ELF-1 (cell line): ENCODE data around the gene GXYLT2.

ENCODE experiments used
- DNase-seq: peaks from one replicate; pipeline ENCODE4 v3.0.0-alpha.2; 2016; ENCODE audit warnings: low read depth, low spot score

Gene GXYLT2

DNA sequence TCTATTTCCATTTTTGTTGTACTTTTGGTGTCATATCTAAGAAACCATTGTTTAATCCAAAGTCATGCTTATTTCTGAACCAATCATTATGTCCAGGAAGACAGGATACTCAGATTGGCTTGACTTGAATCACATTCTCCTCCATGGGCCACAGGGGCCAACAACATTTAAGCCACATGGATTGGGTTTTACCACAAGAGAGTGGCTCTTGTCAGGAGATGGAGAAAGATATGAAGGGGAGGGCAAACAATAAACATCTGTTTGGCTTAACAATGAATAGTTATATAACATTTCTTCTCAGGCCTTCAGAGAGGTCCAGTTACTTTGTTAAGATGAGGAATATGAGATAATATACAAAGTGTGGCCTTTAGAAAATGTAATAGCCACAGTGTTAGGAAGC is 44.6 kb downstream of the GXYLT2 start:
- no peak for DNase-seq

DNA sequence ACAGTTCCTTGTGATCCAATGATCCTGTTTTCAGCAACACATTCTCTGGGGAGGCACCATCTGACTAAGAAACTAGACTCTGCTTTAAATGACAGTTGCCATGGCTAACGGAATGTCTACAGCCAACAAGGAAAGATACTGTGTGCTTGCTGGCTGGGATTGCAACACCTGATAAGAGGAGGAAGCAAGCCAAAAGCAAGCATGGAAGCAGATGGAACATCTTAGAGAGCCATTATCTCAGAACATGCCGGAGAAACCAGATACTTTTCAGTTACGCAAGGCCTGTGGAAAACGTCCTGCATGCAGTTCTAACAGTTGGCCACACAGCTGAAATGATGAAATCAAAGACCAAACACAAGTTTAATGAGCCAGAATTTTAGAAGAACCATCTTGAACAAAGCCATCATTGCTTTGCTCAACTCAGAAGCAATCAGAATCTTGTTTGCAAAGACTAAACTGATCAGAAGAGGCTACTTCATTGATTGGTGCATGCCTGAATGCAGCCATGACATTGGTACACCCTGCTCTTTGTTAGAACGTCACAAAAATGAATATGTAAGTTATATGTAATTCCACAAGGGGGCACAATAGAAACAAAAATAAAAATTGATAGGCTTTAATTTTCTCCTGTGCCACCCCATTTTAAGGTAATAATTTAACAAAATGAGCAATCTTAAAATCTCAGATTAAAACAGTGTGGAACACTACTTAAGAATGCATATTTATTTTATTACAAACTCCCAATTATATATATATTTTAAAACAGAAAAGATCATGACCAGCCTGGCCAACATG is 50.8 kb downstream of the GXYLT2 start:
- DNase-seq = peak; percentile 76

DNA sequence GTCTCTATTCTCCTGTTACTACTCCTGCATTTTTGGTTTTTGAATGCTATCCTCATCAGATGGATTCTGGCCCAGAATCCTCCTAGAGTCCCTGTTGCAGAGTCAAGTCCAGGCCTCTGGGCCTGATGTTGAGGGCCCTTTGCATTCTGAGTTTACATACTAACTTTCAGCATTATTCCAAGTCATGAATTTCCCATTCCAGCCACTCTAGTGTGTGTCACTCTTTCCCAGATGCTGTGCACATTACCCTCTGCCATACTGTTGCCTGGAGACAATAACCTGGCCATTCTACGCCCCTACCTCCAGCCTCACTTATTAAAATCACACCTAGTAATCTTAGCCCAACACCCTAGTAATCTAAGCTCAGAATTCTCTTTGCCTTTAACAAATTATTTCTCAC is 53.4 kb downstream of the GXYLT2 start:
- DNase-seq = no peak

DNA sequence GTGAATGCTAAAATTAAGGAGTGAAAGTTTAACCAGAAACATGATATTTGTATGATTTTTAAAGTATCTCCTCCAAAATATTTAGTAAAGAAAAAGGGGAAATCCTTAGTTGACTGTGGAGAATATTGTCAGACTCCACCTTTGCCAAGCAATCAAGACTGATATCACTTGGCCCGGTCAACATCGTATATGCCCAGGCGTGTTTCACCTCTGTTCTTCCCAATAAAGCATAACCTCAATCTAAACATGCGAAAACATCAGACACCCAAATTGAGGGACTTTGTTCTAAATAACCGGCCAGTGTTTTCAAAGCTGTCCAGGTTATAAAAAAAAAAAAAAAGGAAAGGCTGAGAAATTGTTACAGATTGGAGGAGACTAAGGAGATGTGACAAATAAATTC is 54.6 kb downstream of the GXYLT2 start:
- DNase-seq = no peak

DNA sequence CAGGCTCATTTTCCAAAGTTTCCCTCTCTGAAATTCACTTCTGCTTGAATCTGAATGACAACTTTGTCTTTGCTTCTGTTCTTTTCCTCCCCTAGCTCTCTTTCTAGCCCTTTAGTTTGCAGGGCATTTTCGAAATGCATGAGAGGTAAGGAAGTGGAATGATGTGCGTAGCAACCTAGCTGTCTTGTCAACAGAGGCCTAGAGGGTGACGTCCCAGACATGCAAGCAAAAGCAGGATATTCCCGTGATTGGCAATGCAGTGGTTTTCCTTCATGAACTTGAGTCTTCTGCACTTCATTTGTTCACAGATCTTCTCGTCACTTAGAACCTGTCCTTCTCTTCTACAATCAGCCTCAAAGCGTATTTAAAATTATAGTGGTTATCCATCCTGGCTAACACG is 56.9 kb downstream of the GXYLT2 start:
- DNase-seq = no peak

DNA sequence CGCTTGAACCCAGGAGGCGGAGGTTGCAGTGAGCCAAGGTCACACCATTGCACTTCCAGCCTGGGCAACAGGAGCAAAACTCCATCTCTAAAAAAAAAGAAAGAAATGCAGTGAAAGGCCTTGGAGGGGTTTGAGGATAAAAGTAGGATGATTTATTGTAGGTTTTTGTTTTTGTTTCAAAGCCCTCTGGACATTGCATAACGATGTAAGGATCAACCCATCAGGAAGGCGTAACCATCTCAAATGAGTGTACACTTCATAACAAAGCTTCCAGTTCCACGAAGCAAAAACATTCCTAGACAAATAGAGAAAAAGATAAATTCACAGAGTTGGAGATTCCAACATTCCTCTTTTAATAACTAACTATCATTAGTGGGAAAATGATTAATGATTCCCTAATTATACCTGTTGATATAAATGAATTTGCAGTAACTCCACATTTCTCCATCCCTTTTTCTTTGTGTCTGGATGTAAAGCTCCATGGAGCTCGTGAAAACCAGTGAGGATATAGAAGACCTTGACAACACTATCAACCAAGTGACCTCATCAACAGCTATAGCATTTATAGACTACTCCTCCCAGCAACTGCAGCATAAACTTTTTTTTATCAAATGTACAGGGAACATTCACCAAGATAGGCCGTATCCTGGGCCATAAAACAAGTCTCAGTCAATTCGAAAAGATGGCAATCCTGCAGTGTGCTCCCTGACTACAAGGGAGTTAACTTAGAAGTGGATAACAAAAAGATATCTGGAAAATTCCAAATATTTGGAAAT is 60.1 kb downstream of the GXYLT2 start:
- no peak for DNase-seq

DNA sequence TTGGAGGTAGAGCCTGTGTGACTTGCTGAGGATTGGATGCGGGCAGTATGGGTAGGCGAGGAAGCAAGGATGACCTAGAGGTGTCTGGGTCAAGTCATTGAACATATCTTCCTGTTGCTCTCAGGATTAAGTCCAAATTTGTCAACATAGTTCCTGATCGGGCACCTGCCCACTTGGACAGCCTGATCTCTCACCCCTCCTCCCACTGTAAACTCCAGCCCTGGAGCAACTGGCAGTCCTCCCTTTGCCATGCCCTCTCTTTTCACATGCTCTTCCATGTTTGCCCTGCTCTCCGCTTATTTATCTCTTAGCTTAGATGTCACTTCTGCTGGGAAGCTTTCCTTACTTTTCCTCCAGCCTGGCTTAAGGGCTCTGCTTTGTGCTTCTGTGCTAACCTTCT is 61.2 kb downstream of the GXYLT2 start:
- DNase-seq = no peak

DNA sequence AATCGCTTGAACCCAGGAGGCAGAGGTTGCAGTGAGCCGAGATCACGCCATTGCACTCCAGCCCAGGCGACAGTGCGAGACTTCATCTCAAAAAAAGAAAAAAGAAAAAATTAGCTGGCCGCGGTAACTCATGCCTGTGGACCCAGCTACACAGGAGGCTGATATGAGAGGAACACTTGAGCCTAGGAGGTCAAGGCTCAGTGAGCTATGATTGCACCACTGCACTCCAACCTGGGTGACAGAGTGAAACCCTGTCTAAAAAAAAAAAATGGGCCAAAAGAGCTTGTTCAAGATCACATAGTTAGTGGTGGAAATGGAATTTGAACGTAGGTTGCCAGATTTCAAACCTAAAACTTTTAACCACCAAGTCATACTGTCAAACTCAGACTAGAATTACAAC is 62.5 kb downstream of the GXYLT2 start:
- no peak for DNase-seq

DNA sequence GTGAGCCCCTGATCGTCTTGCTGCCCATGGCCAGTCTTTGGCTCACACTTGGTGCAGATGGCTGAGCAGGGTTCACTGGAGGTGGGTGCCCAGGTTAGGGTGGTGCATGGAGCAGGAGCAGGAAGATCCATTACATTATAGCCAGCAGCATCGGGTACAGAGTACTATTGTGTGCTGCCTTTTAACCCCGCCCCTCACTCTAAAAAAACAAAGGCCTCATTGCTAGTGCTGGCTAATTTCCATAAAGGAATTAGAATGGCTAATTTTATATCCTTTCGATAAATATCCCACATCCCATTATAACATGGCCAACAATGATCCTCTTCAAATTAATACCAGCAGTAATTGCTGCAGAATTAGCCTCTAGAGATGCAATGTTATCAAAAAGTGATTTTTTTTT is 63.0 kb downstream of the GXYLT2 start:
- no peak for DNase-seq

DNA sequence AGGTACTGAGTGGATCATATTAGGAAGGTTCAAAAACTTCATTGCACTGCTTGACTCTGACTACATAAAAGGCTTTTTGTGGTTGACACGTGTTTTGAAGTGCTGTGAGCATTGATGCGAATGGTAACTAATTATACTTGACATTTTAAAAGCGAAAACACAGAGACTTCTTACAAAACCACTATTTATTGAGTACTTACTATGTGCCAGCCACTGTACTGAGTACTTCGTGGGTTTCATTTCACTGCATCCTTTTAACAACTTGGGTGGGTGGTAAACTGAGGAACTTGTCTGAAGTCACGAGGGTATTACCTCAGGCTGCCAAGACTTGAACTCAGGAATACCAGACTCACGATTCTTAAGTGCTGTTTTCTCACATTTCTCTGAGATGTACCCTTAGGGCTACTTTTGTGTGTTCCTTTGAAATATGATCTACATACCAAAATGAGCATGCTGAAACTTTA is 63.4 kb downstream of the GXYLT2 start:
- DNase-seq = no peak

DNA sequence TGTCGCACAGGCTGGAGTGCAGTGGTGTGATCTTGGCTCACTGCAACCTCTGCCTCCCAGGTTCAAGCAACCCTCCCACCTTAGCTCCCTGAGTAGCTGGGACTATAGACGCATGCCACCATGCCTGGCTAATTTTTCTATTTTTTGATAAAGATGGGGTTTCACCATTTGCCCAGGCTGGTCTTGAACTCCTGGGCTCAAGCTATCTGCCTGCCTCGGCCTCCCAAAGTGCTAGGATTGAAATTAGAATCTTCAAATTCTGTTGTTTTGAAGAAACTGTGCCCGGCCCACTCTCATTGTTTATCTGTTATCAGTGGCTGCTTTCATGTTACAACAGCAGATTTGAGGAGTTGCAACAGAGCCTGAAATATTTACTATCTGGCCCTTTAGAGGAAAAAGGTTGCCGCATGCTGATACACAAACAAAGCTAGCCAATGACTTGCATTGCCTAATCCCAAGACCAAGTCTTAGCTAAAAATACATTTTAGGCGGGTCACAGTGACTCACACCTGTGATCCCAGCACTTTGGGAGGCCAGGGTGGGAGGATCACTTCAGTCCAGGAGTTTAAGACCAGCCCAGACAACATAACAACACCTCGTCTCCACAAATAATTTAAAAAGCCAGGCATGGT is 65.6 kb downstream of the GXYLT2 start:
- peak; percentile 22 for DNase-seq

DNA sequence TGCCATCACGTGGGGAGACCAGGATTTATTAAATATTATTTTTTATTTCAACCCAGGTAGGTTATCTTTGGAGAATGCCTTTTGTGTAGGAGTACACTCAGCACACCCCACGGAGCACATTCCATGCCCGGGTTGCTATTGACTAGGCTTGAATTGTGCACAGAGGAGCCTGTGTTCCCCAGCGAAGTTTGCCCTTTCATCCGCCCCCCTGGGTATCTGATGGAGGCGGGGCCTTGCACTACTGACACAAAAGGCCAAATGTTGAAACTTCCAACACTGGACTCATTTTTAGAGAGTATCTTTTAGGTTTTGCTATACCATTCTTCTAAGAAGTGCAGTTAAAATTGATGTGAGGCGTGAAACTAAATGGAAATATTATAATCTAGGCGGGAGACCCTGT is 69.5 kb downstream of the GXYLT2 start:
- DNase-seq = no peak

DNA sequence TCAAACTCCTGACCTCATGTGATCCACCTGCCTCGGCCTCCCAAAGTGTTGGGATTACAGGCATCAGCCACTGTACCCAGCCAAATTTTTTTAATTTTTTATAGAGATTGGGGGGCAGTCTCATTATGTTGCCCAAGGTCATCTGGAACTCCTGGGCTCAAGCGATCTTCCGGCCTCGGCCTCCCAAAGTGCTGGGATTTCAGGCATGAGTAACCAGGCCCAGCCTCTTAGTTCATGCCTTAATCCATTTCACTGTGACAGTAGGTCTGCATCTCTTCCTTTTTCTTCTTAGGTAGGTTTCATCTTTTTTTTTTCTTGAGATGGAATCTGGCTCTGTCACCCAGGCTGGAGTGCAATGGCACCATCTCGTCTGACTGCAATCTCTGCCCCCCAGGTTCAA is 71.5 kb downstream of the GXYLT2 start:
- DNase-seq = no peak

DNA sequence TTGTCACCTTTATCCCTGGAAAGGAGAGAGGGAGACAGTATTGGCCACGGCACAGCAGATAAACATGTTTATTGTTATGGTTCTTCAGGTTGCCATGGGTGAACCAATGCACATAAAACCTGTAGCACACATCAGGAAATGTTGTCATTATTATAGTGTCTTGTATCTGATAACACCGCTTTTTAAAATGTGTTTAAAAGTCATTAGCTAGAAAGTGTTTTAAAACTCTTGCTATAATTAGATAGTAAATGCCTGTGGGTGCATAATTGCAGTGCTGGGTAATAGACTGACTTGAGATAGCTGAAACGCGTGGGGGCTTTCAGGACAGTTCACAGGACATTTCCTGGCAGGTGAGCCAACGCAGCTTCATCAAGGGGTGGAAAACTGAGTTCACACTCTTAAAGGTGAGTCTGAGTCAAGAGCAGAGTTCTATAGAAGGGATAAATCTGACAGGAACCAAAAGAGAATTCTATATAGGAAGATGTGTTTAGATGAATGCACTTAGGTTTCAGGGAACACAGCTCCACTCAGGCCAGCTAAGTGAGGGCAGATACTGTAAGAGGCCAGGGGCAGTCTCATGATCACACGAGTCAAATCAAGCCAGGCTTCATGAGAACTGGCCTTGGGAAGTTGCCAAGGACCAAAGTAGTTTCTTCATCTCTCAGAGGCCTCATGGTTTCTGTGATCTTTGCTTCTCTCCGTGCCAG is 73.1 kb downstream of the GXYLT2 start:
- no peak for DNase-seq

DNA sequence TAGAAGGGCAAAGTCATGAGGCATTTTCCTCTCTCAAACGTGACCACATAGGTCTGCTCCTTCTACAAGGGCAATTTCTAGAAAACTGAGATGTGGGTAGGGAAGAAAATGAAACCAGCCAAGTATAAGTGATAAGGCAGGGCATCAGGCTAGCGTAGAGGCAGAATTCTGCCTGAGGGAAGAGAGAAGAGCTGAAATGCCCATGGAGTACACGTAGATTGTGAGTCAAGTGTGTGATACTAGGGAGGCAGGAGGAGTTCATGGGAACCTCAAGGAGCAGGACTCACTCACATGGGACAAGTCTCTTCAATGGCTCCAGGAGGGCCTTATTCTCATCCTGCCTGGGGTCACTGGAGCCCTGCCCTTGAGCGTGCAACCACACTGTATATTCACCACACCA is 73.9 kb downstream of the GXYLT2 start:
- no peak for DNase-seq

DNA sequence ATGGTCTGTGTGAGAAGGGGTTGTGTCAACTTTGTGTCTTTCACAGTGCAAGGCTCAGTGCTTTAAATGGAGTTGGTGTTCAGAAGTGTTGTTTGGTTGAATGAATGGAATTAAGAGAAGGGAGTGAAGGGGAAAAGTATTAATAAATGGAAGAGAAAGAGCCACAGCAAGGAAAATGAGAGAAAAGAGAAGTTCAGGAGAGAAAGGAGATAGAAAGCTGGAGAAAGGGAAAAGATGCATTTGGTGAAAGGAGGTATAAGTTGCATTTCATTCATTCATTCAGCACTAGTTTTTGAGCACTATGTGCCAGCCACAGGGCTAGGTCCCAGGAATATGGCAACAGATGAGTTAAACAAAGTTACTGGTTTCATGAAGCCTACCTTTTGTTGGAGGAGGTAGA is 74.5 kb downstream of the GXYLT2 start:
- DNase-seq = no peak

DNA sequence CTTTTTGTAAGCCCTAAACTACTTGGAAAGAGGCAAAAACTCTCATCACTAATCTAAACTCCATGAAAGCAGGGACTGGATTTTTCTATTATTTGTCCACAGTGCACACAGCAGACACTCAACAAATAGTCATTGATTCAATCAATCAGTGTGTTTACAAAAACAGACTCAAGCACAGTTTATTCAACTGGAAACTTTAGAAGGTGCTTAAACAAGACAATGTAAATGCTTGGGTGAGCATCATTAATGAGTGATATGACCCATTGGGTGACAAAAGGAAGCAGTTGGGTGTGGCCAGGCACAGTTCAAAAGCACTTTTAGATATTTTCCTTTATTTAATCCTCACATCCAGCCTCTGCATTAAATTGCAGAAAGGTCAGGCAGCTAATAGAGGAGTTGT is 76.8 kb downstream of the GXYLT2 start:
- no peak for DNase-seq

DNA sequence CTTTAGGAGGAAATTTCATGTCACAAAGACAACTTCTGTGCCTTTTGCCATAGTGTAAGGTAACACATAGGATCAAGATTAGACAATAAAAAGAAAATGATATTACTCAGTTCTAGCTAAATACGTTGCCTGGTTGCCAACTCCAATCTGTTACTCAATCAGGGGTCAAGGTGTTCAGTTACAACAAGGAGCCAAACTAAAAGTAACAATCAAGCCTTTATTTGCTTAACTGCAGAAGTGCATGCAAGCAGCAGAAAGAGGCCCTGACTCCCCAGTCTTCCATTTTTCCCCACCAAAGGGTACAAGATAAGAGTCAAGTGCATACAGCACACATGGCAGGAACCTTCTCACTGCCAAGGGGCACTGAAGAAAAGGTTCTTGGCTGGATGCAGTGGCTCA is 80.4 kb downstream of the GXYLT2 start:
- DNase-seq = no peak

DNA sequence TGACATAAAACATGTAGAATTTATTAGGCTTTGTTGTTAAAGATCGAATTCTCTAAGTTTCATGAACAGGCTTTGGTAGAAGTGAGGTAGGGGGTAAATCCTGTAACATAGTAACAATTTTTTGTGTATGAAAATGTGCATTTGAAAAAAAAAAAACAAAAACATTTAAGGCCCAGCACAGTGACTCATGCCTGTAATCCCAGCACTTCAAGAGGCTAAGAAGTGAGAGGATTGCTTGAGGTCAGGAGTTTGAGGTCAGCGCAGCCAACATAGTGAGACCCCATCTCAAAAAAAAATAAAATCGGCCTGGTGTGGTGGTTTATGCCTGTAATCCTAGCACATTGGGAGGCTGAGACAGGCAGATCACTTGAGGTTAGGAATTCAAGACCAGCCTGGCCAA is 81.9 kb downstream of the GXYLT2 start:
- DNase-seq = no peak

DNA sequence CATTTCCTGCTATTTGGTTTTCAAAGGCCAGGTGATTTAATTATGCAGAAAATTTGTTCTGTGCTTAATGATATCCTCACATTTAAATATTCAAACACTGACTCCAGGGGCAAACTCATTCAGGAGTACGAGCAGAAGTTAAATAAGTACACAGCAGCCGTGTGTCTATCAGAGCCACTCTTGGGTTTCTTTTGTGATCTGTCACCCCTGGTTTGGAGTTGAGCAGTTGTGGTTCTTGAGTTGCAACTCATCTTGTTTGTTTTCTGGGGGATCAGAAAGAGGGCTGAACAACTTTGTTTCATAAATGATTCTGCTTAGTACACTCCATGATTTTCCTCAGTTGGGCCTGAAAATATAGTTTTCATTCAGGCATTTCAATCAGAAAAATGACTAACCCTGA is 83.1 kb downstream of the GXYLT2 start:
- DNase-seq = no peak

DNA sequence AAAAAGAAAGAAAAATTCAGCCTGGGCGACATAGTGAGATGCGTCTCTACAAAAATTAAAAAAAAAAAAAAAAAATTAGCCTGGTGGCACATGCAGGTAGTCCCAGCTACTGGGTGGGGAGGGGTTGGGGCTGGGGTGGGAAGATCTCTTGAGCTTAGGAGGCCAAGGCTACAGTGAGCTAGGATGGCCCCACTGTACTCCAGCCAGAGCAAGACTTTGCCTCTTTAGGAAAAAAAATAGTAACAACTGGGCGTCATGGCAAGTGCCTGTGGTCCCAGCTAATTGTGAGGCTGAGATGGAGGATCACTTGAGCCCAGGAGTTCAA is 84.8 kb downstream of the GXYLT2 start:
- DNase-seq = no peak

DNA sequence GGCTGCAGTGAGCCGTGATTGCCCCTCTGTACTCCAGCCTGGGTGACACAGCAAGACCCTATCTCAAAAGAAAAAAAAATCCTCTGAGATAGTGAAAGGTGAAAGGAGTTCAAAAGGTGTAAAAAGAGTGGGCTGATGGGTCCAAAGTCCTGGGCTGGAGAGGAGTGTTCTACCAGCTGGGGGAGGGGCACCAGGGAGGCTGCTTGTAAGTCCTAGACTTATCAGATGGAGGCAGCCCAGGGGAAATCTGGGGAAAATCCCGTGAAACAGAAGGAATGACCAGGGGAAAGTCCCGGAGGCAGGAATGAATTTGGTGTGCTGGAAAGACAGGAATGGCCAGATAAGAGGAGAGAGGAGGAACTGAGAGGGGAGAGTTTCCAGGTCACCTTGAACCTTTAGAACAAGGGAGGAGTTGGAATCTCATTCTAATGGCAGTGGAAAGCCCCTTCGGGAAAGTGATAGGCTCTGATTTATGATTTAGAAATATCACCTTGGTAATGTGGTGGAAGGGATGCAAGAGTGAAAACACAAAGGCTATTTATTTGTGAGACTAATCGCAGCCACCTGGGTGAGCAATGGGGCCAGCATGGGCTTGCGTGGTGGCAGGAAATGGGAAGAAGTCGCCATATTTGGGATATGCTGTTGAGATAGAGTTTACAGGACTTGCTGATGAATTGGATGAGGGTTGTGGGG is 85.3 kb downstream of the GXYLT2 start:
- peak; percentile 86 for DNase-seq
